Stimulated activated CD4-positive, alpha-beta T cell treated with anti-CD3 and anti-CD28 coated beads, Interleukin-2, amount 100 ng/mL, for 48 hours (primary cell): ENCODE measurements around the gene DDX25.

Source experiments
- DNase-seq, 2 donors: peaks; one replicate each; pipeline ENCODE4 v3.0.0-alpha.2; 2020

Gene DDX25

DNA sequence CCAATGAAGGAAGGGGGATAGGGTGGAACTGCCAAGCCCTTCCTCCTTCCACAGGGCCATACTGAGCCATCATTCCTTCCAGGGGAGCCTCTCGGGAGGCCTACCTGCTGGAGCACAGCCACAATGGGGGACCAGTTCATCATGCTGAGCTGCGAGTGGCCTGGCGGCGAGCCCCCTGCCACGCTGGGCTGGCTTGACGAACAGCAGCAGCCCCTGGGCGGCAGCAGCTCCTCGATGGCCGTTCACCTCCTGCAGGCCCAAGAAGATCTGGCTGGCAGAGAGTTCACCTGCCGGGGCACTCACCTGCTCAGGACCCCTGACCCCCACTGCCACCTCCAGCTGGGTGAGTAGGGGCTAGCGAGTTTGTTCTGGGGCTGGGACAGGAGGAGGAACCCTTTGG is 47.4 kb downstream of the DDX25 start:
- no peak for DNase-seq

- DNase-seq = no peak
Observed at GRCh38 chr11:125952559-125952958, 48.3 kb downstream of the DDX25 start.

GRCh38 chr11:125952973-125953372 is 48.7 kb downstream of the DDX25 start:
- no peak for DNase-seq

DNA sequence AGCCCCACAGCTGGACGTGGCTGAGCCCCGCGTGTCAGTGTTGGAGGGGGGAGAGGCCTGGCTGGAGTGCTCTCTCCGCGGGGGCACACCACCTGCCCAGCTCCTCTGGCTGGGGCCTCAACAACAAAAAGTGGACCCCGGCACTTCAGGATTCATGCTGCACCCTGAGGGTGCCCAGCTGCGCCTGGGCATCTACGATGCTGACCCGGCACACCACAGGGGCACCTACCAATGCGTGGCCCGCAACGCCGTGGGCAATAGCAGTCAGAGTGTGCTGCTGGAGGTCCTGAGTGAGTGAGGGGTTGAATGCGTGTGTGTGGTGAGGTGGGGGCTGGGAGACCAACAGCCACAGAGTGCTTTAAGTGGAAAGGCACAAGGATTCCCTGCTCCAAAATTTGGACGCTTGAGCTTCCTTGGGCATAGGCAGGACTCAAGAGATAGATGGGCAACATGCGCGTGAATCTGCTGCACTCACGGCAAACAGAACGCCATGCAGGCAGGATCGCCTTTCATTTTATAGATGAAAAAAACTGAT is 49.2 kb downstream of the DDX25 start:
- no peak for DNase-seq

GRCh38 chr11:125954123-125954944 is 50.0 kb downstream of the DDX25 start:
- DNase-seq = no peak

- no peak for DNase-seq
Observed at GRCh38 chr11:125954945-125955640, 50.8 kb downstream of the DDX25 start.

DNA sequence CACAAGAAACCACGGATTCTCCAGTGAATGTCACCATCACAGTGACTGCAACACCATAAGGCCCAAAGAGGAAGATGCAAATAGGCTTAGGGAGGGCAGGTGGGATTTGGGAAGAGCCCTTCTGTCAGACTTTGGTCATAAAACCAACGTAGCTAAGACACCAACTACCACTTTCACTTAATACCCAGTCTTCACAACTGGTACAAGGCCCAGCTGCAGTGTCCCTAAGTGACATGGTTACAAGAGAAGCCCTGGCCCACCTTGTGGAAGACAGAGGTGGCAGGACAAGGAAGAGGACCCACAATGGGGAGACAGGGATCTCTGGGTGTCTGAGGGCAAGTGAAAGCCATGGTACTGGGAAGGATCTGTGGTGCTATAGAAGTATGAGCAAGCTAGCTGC is 51.5 kb downstream of the DDX25 start:
- no peak for DNase-seq

DNA sequence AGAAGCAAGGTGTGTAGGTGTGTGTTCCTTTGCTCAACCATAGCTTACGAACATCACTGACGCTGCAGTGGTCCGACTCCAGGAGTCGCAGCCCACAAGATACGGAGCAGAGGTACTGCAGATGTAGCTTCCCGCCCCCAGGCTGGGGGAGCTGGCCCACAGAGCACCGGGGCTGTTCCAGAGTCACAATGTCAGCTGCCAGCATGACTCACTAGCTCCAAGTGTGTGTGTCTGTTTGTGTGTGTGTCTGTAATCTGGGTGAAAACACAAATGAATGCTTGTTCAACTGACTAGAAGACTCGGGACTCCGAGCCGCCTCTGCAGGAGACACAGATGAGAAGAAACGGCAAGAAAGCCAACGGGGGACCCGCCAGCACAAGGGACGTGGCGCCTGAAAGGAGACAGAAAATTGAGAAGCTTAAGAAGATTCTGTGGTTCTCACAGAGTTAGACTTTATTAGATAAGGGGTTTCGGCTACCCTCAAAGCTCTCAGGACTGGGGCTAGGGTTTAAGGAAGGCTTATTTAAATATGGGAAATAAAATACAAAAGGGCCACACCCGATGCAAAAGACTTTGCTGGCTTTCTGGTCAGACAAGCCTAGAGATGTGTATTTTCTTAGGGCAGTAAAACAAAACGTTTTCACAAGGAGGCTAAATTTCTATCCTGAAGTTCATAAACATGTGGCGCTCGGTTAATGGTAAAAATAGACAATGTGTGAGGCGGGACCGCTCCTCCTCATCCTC is 52.3 kb downstream of the DDX25 start:
- DNase-seq = no peak

DNA sequence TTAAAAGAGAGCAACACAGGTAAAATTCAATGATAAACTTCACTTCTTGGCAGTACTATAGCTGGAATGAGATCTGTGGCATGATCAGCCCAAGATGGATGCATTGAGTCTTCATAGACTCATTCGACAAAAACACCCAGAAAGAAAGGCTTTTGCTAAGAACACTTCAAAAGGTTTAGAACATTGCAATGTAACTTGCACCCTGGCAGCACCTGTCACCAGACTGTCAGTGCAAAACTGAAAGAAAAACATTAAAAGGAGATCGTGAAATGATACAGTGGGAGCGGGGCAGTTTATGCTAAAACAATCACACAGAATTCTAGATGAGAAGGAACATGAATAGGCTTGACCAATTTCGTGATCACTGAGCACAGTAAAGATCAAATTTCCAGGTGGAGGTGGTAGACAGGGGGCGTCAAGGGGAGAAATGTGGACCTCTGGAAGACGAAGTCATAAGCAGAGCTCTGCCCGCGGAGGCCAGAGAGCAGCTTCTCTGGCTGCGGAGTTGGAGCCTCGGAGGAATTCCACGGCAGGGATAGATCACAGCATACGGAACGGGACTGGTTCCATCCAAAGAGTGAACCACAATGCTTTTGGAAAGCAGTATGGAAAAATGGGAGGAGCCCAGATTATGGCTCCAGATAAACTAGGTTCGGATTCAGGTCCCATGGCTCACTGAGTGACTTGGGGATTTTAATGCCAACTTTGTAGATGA is 53.5 kb downstream of the DDX25 start:
- DNase-seq = no peak

- DNase-seq = no peak
Observed at GRCh38 chr11:125958872-125959400, 54.6 kb downstream of the DDX25 start.

- no peak for DNase-seq
Observed at GRCh38 chr11:125959511-125959910, 55.2 kb downstream of the DDX25 start.

DNA sequence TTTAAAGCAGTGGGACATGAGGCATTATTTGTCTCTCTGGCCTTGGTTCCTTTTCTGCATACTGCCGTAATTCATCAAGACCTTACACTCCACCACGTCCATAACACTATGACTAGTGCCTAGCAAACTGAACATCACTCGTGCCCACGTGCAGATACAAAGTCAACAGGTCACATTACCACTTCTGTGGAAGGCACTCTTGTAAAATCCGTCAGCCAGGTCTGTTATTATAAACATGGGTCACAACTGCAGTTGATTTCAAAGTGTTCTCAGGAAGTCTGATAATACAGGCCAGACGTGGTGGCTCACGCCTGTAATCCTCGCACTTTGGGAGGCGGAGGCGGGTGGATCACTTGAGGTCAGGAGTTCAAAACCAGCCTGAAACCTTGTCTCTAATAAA is 55.6 kb downstream of the DDX25 start:
- no peak for DNase-seq

DNA sequence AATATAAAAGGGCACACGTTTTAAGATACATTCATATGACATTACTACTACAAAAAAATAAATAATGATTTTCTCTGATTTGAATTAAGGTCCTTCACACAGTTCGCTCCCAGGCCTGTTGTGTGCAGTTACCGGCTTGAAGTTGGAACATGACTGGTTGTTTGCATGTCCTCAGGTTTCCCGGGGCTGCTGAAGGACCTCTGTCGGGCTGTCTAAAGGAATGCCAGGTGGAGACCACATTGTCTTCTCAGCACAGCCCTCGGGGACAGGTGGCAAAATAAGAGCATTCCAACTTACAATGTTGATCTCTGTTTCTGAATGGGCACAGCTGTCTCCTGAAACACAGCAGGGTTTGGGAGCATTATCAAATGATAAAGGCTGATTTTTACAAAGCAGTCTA is 56.5 kb downstream of the DDX25 start:
- no peak for DNase-seq

- DNase-seq = no peak
Observed at GRCh38 chr11:125967515-125967914, 63.2 kb downstream of the DDX25 start.

DNA sequence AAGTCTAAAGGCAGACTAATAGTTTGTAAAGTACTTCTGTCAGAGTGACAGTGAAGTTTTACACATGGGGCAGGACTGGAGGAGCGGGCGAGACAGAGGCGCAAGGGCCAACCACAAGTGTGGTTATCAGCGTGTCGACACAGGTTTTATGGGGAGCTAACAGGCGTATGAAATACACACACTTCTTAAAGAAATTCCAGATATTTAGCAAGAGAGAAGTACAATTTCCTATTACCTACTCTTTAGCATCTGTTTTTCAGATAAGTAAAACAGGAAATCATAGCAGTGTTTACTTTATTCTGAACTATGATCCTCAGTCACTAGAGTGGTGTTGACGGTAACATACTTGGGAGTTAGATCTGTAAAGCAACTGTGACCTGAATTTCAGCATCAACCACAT is 64.0 kb downstream of the DDX25 start:
- DNase-seq = no peak

DNA sequence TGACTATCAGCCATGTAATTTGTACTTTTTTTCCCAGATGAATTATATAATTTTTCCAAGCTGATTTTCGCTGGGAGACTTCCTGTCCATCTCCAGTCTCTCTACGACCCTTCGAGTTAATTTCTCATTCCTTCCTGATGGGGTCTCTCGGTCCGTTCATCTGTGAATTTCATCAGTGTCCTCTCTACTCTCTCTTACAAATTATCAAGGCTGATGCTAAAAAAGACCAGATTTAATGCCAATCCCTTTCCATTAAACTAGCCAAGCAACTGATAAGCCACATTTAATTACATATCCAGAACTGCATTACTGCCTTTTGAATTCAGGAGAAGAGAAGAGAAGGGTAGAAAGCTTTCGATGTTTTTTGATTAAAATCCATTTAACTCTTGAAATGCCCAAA is 67.3 kb downstream of the DDX25 start:
- no peak for DNase-seq

- no peak for DNase-seq
Observed at GRCh38 chr11:125974284-125974683, 70.0 kb downstream of the DDX25 start.

DNA sequence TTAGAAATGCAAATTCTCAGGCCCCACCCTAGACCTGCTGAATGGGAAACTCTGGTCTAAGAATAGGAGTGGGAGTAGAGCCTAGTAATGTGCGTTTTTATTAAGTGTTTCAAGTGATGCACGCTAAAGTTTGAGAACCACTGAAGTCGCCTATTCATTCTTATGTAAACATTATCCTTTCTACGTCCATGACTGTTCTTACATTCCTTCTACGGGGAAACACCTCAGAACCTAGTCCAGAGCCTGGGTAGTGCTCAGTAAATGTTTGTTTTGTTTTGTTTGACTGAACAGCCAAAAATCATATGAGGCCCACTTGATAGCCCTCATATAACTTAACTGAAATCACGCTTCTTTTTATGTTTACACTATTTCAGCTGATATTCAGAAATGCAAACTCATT is 71.3 kb downstream of the DDX25 start:
- DNase-seq = no peak

GRCh38 chr11:125976156-125976555 is 71.8 kb downstream of the DDX25 start:
- no peak for DNase-seq

DNA sequence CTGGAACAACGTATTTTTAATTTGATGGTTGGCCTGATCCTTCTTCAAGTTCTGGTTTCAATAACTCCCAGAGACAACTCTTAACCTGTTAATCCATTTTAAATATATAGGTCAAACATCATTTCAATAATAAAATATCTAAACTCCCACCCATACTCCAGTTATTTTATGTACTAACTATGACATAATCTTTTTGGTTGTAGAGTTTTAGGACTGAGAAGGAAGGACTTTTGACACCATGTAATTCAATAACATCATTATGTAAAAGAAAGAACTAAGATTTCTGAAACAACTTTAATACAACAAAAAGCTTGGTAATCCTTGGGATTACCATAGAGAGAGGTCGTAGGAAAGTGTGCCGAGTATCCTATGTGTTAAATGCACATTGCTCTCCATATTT is 73.0 kb downstream of the DDX25 start:
- DNase-seq = no peak

GRCh38 chr11:125978181-125978716 is 73.9 kb downstream of the DDX25 start:
- no peak for DNase-seq
